ENCODE measurements around the gene LTN1. TPM values are rescaled to one million over a fixed set of nuclear protein-coding genes. Genes with fewer than 3 reads are reported as not detected.
A peak's percentile ranks its signal among the peaks of the same experiment; 100 is the strongest.
"Not testable (repeated sequence)": the region's sequence is repeated elsewhere in the genome, so short reads cannot be mapped to it uniquely, and the experiment has no call there.

Gene LTN1
- total RNA-seq, 1 donor from 2014 or later, result 21.9 TPM

GRCh38 chr21:29007135-29007534, 14.5 kb upstream of the LTN1 start:
- Histone ChIP-seq H3K9me3 (no peaks in the 10 kb centered on the region), H3K4me1 (peaks cover 10% of the 10 kb centered on the region), H3K27me3 (no peaks in the 10 kb centered on the region), H3K36me3 (peaks cover 0 to 13% of the 10 kb centered on the region in 2 donors), H3K27ac (no peak overlapping the region), H3K4me3 (no peak overlapping the region)
- intact Hi-C loops (cut with DNase I), result no loop called here
- DNase-seq (ENCODE audit: extremely low spot score in 2 of 2), result no peak
- TF ChIP-seq CTCF (IDR thresholded peaks at IDR 0.05) (no peak), POLR2AphosphoS5 (IDR thresholded peaks at IDR 0.05; ENCODE audit: insufficient read depth in 1 of 2, low read depth in 1 of 2) (no peak), POLR2A (IDR thresholded peaks at IDR 0.05) (no peak)

GRCh38 chr21:29005696-29006095, 13.0 kb upstream of the LTN1 start:
- DNase-seq (ENCODE audit: extremely low spot score in 2 of 2), result no peak
- Histone ChIP-seq H3K4me3 (no peak overlapping the region), H3K36me3 (peaks cover 0 to 13% of the 10 kb centered on the region in 2 donors), H3K27me3 (no peaks in the 10 kb centered on the region), H3K27ac (no peak overlapping the region), H3K9me3 (no peaks in the 10 kb centered on the region), H3K4me1 (peaks cover 10% of the 10 kb centered on the region)
- TF ChIP-seq POLR2AphosphoS5 (IDR thresholded peaks at IDR 0.05; ENCODE audit: insufficient read depth in 1 of 2, low read depth in 1 of 2) (no peak), POLR2A (IDR thresholded peaks at IDR 0.05) (no peak), CTCF (IDR thresholded peaks at IDR 0.05) (no peak)
- intact Hi-C loops (cut with DNase I), result no loop called here

GRCh38 chr21:29002442-29003144, 9.9 kb upstream of the LTN1 start:
- peak in 1 of 2 donors; percentile 98 for DNase-seq (ENCODE audit: extremely low spot score in 2 of 2)
- TF ChIP-seq POLR2A (IDR thresholded peaks at IDR 0.05) (peak in 1 of 2 donors; percentile 90), CTCF (IDR thresholded peaks at IDR 0.05) (no peak), POLR2AphosphoS5 (IDR thresholded peaks at IDR 0.05; ENCODE audit: insufficient read depth in 1 of 2, low read depth in 1 of 2) (peak; percentile 97 to 99)

GRCh38 chr21:28993293-28993629, 584 bp upstream of the LTN1 start:
- intact Hi-C loops (cut with DNase I), result no loop called here
- Histone ChIP-seq H3K36me3 (no peaks in the 10 kb centered on the region), H3K27ac (peak overlapping the region; percentile 82), H3K4me1 (peaks cover 27% of the 10 kb centered on the region), H3K9me3 (no peaks in the 10 kb centered on the region), H3K27me3 (no peaks in the 10 kb centered on the region), H3K4me3 (peak overlapping the region; percentile 83 to 85)
- no peak for TF ChIP-seq CTCF (IDR thresholded peaks at IDR 0.05)
- TF ChIP-seq POLR2A (IDR thresholded peaks at IDR 0.05), result no peak
- no peak for TF ChIP-seq POLR2AphosphoS5 (IDR thresholded peaks at IDR 0.05; ENCODE audit: insufficient read depth in 1 of 2, low read depth in 1 of 2)
- DNase-seq (ENCODE audit: extremely low spot score in 2 of 2), result no peak

More at GRCh38 chr21:29002442-29003144, 9.9 kb upstream of the LTN1 start:
- no peaks in the 10 kb centered on the region for H3K27me3 ChIP-seq
- H3K9me3 ChIP-seq, result no peaks in the 10 kb centered on the region
- H3K4me3 ChIP-seq, result peak overlapping the region; percentile 67 to 81
- peaks cover 10% of the 10 kb centered on the region for H3K4me1 ChIP-seq
- peak overlapping the region; percentile 95 for H3K27ac ChIP-seq
- intact Hi-C loops (cut with DNase I), result no loop called here
- peaks cover 0 to 8% of the 10 kb centered on the region in 2 donors for H3K36me3 ChIP-seq

- H3K4me1 ChIP-seq, result peaks cover 27% of the 10 kb centered on the region
- H3K36me3 ChIP-seq, result no peaks in the 10 kb centered on the region
- DNase-seq (ENCODE audit: extremely low spot score in 2 of 2), result no peak
- H3K9me3 ChIP-seq, result no peaks in the 10 kb centered on the region
- H3K27me3 ChIP-seq, result no peaks in the 10 kb centered on the region
- H3K27ac ChIP-seq, result peak overlapping the region; percentile 82
- peak overlapping the region; percentile 83 to 85 for H3K4me3 ChIP-seq
- intact Hi-C loops (cut with DNase I), result no loop called here
- no peak for TF ChIP-seq POLR2A (IDR thresholded peaks at IDR 0.05)
- no peak for TF ChIP-seq CTCF (IDR thresholded peaks at IDR 0.05)
- TF ChIP-seq POLR2AphosphoS5 (IDR thresholded peaks at IDR 0.05; ENCODE audit: insufficient read depth in 1 of 2, low read depth in 1 of 2), result no peak
Observed at GRCh38 chr21:28991861-28992525, 684 bp downstream of the LTN1 start.

- H3K27me3 ChIP-seq; H3K4me3 ChIP-seq; H3K27ac ChIP-seq; DNase-seq (ENCODE audit: extremely low spot score in 2 of 2); intact Hi-C loops (cut with DNase I); H3K9me3 ChIP-seq: not testable (repeated sequence)
- peaks cover 0 to 30% of the 10 kb centered on the region in 2 donors for H3K36me3 ChIP-seq
- peaks cover 27% of the 10 kb centered on the region for H3K4me1 ChIP-seq
Observed at GRCh38 chr21:28988146-28988545, 4.5 kb downstream of the LTN1 start.
